Gastrocnemius medialis (tissue), 4 donors: ENCODE measurements around the gene LYST.

Source experiments
- POLR2A ChIP-seq, 2 donors: fragments of 450-650 bp; IDR thresholded peaks; one replicate each; pipeline ENCODE4 v1.6.1; 2017; ENCODE audit warnings: antibody characterized with exemption in 2 of 2, mild to moderate bottlenecking in 2 of 2, moderate library complexity in 2 of 2
- TF ChIP-seq, protein P1 (sequence below), 5 experiments: fragments of 450-650 bp in 3 of 5; fragments of 200-600 bp in 2 of 5; sonication (generic) in 2 of 5; IDR thresholded peaks in 4 of 5; conservative IDR thresholded peaks in 1 of 5; 1 replicate in 4 of 5; 2 replicates in 1 of 5; pipeline ENCODE4 v1.5.1; 2016 to 2019; ENCODE audit warnings: antibody characterized with exemption in 5 of 5, mild to moderate bottlenecking in 3 of 5, moderate library complexity in 3 of 5

DNA sequence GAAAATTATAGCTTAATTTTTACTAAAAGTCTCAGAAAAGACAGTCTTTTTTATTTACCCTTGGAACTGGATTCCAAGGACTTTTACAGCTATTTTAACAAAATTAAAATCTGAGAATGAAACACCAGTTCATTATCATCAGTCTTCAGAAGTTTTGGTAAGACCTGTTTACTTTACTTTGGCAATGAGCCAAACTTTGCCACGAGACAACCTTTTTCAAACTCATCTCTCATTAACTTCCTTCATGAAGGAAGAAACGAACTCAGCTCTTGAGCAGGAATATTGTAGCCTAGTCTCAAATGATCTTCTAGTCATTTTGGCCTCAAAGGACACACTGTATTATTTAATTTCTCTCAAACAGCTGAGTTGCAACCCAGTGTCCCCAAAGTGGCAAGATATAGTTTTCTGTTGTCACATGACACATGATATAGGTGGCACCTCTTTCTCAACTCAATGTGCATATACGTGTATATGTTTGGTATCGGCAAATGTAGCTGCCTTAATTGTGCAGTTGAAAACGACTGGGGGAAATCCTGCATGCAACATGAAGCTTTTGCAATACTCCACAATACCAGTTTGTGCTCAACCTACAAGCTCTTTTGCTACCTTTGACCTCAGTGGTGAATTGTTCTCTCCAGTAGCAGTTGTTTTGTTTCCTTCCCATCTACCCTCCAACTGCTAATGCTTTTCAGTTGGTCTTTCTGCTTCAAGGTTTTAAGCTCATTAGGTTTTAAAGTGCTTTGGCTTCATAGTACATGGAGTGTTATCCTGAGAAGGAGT lies 208.8 kb downstream of the LYST start:
- TF ChIP-seq, protein P1, sequence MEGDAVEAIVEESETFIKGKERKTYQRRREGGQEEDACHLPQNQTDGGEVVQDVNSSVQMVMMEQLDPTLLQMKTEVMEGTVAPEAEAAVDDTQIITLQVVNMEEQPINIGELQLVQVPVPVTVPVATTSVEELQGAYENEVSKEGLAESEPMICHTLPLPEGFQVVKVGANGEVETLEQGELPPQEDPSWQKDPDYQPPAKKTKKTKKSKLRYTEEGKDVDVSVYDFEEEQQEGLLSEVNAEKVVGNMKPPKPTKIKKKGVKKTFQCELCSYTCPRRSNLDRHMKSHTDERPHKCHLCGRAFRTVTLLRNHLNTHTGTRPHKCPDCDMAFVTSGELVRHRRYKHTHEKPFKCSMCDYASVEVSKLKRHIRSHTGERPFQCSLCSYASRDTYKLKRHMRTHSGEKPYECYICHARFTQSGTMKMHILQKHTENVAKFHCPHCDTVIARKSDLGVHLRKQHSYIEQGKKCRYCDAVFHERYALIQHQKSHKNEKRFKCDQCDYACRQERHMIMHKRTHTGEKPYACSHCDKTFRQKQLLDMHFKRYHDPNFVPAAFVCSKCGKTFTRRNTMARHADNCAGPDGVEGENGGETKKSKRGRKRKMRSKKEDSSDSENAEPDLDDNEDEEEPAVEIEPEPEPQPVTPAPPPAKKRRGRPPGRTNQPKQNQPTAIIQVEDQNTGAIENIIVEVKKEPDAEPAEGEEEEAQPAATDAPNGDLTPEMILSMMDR (IDR thresholded peaks at IDR 0.05 in 4 of 5, conservative IDR thresholded peaks at IDR 0.05 in 1 of 5) = no peak
- no peak for TF ChIP-seq POLR2A (IDR thresholded peaks at IDR 0.05)
